K562 (cell line): Measurements from ENCODE around the gene FYB1. TPM values are rescaled to one million over a fixed set of nuclear protein-coding genes. Genes with fewer than 3 reads are reported as not detected.

Experiments
- AFF4 ChIP-seq: sonication (generic); formaldehyde crosslinking; IDR thresholded peaks from 2 replicates; pipeline ENCODE4 v1.8.0; 2023; ENCODE audit warnings: mild to moderate bottlenecking, missing genetic modification reagents
- CBX5 ChIP-seq: IDR thresholded peaks from 2 replicates; pipeline ENCODE4 v1.6.1; 2014; ENCODE audit warnings: low read depth, borderline replicate concordance
- CBX8 ChIP-seq: fragments of 200-600 bp; sonication (generic); IDR thresholded peaks from 2 replicates; pipeline ENCODE4 v1.6.1; 2012; ENCODE audit warnings: borderline replicate concordance, mixed run types, low read depth, mild to moderate bottlenecking, moderate library complexity, mixed read lengths, low read length, control low read depth, inconsistent platforms; ENCODE audit not compliant: poor library complexity, severe bottlenecking; ENCODE audit errors: extremely low read depth
- CHD2 ChIP-seq: IDR thresholded peaks from 2 replicates; pipeline ENCODE4 v1.6.1; 2011; ENCODE audit warnings: low read depth, low read length
- E2F4 ChIP-seq: sonication (generic); formaldehyde crosslinking; IDR thresholded peaks from 2 replicates; pipeline ENCODE4 v1.8.0; 2022; ENCODE audit warnings: mild to moderate bottlenecking, low read depth, missing genetic modification reagents
- FOXK2 ChIP-seq, 2 experiments: fragments of 450-650 bp; IDR thresholded peaks in 1 of 2; conservative IDR thresholded peaks in 1 of 2; 2 replicates each; pipeline ENCODE4 v1.6.1; 2016; ENCODE audit warnings: low read depth in 2 of 2, mild to moderate bottlenecking in 1 of 2
- GABPB1 ChIP-seq: sonication (generic); formaldehyde crosslinking; IDR thresholded peaks from 2 replicates; pipeline ENCODE4 v1.8.0; 2022; ENCODE audit warnings: mild to moderate bottlenecking, missing genetic modification reagents
- GTF2A2 ChIP-seq: IDR thresholded peaks from 2 replicates; pipeline ENCODE4 v1.6.1; 2016; ENCODE audit warnings: mild to moderate bottlenecking, missing genetic modification characterization, missing compliant biosample characterization
- HMG20A ChIP-seq: fragments of 450-650 bp; formaldehyde crosslinking; conservative IDR thresholded peaks from 2 replicates; pipeline ENCODE4 v1.4.0; 2020; ENCODE audit warnings: mild to moderate bottlenecking, mixed read lengths
- KDM5B ChIP-seq: fragments of 200-600 bp; sonication (generic); IDR thresholded peaks from 2 replicates; pipeline ENCODE4 v1.6.1; 2012; ENCODE audit warnings: low read depth, mild to moderate bottlenecking, moderate library complexity, low read length, control low read depth, inconsistent platforms; ENCODE audit not compliant: insufficient replicate concordance
- LARP7 ChIP-seq: fragments of 450-650 bp; IDR thresholded peaks from 2 replicates; pipeline ENCODE4 v1.6.1; 2016
- MCM3 ChIP-seq: fragments of 450-650 bp; IDR thresholded peaks from 2 replicates; pipeline ENCODE4 v1.6.1; 2016
- NEUROD1 ChIP-seq: fragments of 150-350 bp; IDR thresholded peaks from 2 replicates; pipeline ENCODE4 v1.6.1; 2014; ENCODE audit warnings: borderline replicate concordance, low read length, low read depth; ENCODE audit not compliant: partially characterized antibody
- NR0B1 ChIP-seq: fragments of 450-650 bp; IDR thresholded peaks from one replicate; pipeline ENCODE4 v1.6.1; 2018; ENCODE audit warnings: mild to moderate bottlenecking, moderate library complexity; ENCODE audit not compliant: partially characterized antibody
- PRPF4 ChIP-seq: fragments of 200-400 bp; formaldehyde crosslinking; IDR thresholded peaks from one replicate; pipeline ENCODE4 v1.6.1; 2017; ENCODE audit warnings: low read length, low read depth, mild to moderate bottlenecking; ENCODE audit not compliant: insufficient read depth, poor library complexity, severe bottlenecking
- RCOR1 ChIP-seq, 2 experiments: IDR thresholded peaks; 2 replicates each; pipeline ENCODE4 v1.6.1; 2012; ENCODE audit warnings: low read depth in 2 of 2, low read length in 2 of 2, borderline replicate concordance in 1 of 2, improper control_type of control experiment in 1 of 2
- RNF2 ChIP-seq: sonication (generic); IDR thresholded peaks from 2 replicates; pipeline ENCODE4 v1.6.1; 2016
- SREBF1 ChIP-seq: fragments of 150-350 bp; IDR thresholded peaks from 2 replicates; pipeline ENCODE4 v1.6.1; 2014; ENCODE audit warnings: antibody characterized with exemption, low read depth, low read length, borderline replicate concordance
- THRAP3 ChIP-seq: fragments of 450-650 bp; IDR thresholded peaks from 2 replicates; pipeline ENCODE4 v1.6.1; 2016; ENCODE audit warnings: mild to moderate bottlenecking, inconsistent platforms, borderline replicate concordance
- U2AF1 ChIP-seq: fragments of 200-400 bp; formaldehyde crosslinking; optimal IDR thresholded peaks from 2 replicates; pipeline ENCODE3; 2017; ENCODE audit warnings: mild to moderate bottlenecking, low read depth, low read length, moderate library complexity
- ZNF12 ChIP-seq: sonication (generic); formaldehyde crosslinking; IDR thresholded peaks from 2 replicates; pipeline ENCODE4 v1.4.0; 2020; ENCODE audit warnings: mild to moderate bottlenecking, missing genetic modification reagents
- ZNF408 ChIP-seq: fragments of 250-450 bp; sonication (Bioruptor Pico); IDR thresholded peaks from 2 replicates; pipeline ENCODE4 v1.4.0; 2020; ENCODE audit warnings: low read depth, mild to moderate bottlenecking, moderate library complexity
- ZNF766 ChIP-seq: fragments of 200-800 bp; sonication (Bioruptor generic); conservative IDR thresholded peaks from 2 replicates; pipeline ENCODE4 v1.6.1; 2016; ENCODE audit warnings: missing genetic modification characterization, missing compliant biosample characterization
- ZSCAN32 ChIP-seq: fragments of 450-650 bp; formaldehyde crosslinking; IDR thresholded peaks from 2 replicates; pipeline ENCODE4 v1.4.0; 2020; ENCODE audit warnings: mild to moderate bottlenecking, moderate library complexity
- polyA plus RNA-seq, 8 experiments: library from polyadenylated mRNA; depleted of rRNA in 4 of 8; stranded (reverse) in 5 of 8; unstranded in 3 of 8; fragments of >200 nt; fragmentation: Nextera tagmentation in 2 of 8; fragmentation: Illumina TruSeq in 1 of 8; extraction: Ambion mirVana in 2 of 8; extraction: Trizol in 1 of 8; gene quantifications; 2 replicates each; pipeline versions ENCODE4 v1.2.1 to v1.2.3, GENCODE V29; 2011 to 2014; ENCODE audit warnings: inconsistent platforms in 1 of 8, missing spikeins in 1 of 8
- total RNA-seq, 7 experiments: library from RNA; depleted of rRNA in 6 of 7; stranded (reverse); fragments of >200 nt in 6 of 7; fragmentation: Illumina TruSeq in 2 of 7; extraction: Trizol in 2 of 7; gene quantifications; 2 replicates each; pipeline versions ENCODE4 v1.2.1 to v1.2.3, GENCODE V29; 2011 to 2021; ENCODE audit warnings: low replicate concordance in 1 of 7

The FYB1 gene
- total and polyA plus RNA-seq, 9 of the 15 experiments (the other 6 are each of a cell fraction or from before 2014, with no cell fraction given), result 4.7 to 31.5 (median 9.7) TPM

GRCh38 chr5:39073767-39074016 is 145.7 kb downstream of the FYB1 start (continued):
- TF ChIP-seq HMG20A (CRISPR knock-in tag) (no peak), CBX5 (no peak), KDM5B (no peak), NEUROD1 (no peak), E2F4 (CRISPR knock-in tag) (no peak), PRPF4 (no peak), AFF4 (CRISPR knock-in tag) (peak; percentile 86), ZNF408 (CRISPR knock-in tag) (no peak), RNF2 (no peak), ZNF12 (CRISPR knock-in tag) (no peak; the same call in 1 of the 2 replicates), THRAP3 (no peak), GTF2A2 (no peak), GABPB1 (CRISPR knock-in tag) (peak; percentile 64; the same call in 1 of the 2 replicates), NR0B1 (no peak), FOXK2 (conservative IDR thresholded peaks at IDR 0.05 in 1 of 2, IDR thresholded peaks at IDR 0.05 in 1 of 2; ENCODE audit: low read depth in 2 of 2) (no peak), ZSCAN32 (CRISPR knock-in tag) (no peak), U2AF1 (no peak), MCM3 (no peak), RCOR1 (IDR thresholded peaks at IDR 0.05; ENCODE audit: borderline replicate concordance in 1 of 2, low read depth in 2 of 2, low read length in 2 of 2) (peak in 1 of 2 experiments; percentile 6; a peak in 2 of 4 replicates), CBX8 (no peak), ZNF766 (0 out of 2 replicates have a peak, but pooled peaks have one; percentile 27), LARP7 (no peak), CHD2 (no peak), SREBF1 (0 out of 2 replicates have a peak, but pooled peaks have one; percentile 24)
